Peyer's patch (tissue), 4 donors: ENCODE data around the gene CORO1C. TPM values are rescaled to one million over a fixed set of nuclear protein-coding genes. Genes with fewer than 3 reads are reported as not detected.

Source experiments
- DNase-seq, 3 donors: peaks; one replicate each; pipeline ENCODE4 v3.0.0-alpha.2; 2017 to 2019
- H3K27ac ChIP-seq, 4 donors: fragments of 200-600 bp; sonication (generic); one replicate each; pipeline ENCODE4 v1.5.1; 2016 to 2019
- H3K27me3 ChIP-seq, 2 donors: fragments of 200-600 bp; sonication (generic); one replicate each; pipeline ENCODE4 v1.5.1; 2019
- H3K36me3 ChIP-seq, 3 donors: fragments of 200-600 bp; sonication (generic); one replicate each; pipeline ENCODE4 v1.5.1; 2016 to 2019
- H3K4me1 ChIP-seq, 4 donors: fragments of 200-600 bp; sonication (generic); one replicate each; pipeline ENCODE4 v1.5.1; 2016 to 2019
- H3K4me3 ChIP-seq, 4 donors: fragments of 200-600 bp; sonication (generic); 1 replicate in 3 of 4; 2 replicates in 1 of 4; pipeline ENCODE4 v1.5.1; 2016 to 2019; ENCODE audit warnings: mild to moderate bottlenecking in 1 of 4
- H3K9me3 ChIP-seq, 4 donors: fragments of 200-600 bp; sonication (generic); one replicate each; pipeline ENCODE4 v1.5.1; 2016 to 2019; ENCODE audit warnings: mild to moderate bottlenecking in 1 of 4
- POLR2A ChIP-seq, 2 donors: fragments of 450-650 bp; IDR thresholded peaks; one replicate each; pipeline ENCODE4 v1.5.1; 2017; ENCODE audit warnings: antibody characterized with exemption in 2 of 2, mild to moderate bottlenecking in 2 of 2, moderate library complexity in 2 of 2
- total RNA-seq, 4 donors: library from RNA; depleted of rRNA; stranded (reverse); fragments of >200 nt; gene quantifications; one replicate each; pipeline ENCODE4 v1.1.0, GENCODE V29; 2016
- TF ChIP-seq, protein P1 (sequence below), 6 experiments: fragments of 450-650 bp in 4 of 6; fragments of 200-600 bp in 2 of 6; sonication (generic) in 1 of 6; IDR thresholded peaks; one replicate each; pipeline ENCODE4 v1.5.1; 2017 to 2019; ENCODE audit warnings: antibody characterized with exemption in 6 of 6, mild to moderate bottlenecking in 3 of 6, moderate library complexity in 1 of 6

CORO1C gene
- total RNA-seq, 4 donors from 2014 or later: 76.3 to 144 (median 87.4) TPM

DNA sequence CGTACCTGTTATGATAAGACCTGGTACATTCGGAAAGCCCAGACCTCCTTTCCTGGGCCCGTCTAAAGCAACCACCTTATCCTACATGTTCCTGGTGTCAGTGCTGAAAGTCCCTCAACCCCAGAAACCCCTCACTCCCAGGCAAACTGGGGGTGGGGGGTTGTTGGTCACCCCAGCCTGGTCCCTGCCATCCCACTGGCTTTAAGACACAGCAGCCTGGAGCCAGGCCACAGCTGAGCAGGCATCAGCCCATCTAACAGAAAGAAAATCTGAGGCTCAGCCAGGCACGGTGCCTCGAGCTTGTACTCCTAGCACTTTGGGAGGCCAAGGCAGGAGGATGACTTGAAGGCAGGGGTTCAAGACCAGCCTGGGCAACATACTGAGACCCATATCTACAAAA lies 102.2 kb downstream of the CORO1C start:
- peak overlapping the region; percentile 41 to 94 (median 55) for H3K27ac ChIP-seq
- peaks cover 0 to 30% (median 25%) of the 10 kb centered on the region in 4 donors for H3K4me1 ChIP-seq
- H3K36me3 ChIP-seq: no peaks in the 10 kb centered on the region
- no peak for DNase-seq
- no peaks in the 10 kb centered on the region for H3K27me3 ChIP-seq
- H3K4me3 ChIP-seq: peak overlapping the region in 2 of 4 donors; percentile 12 to 27
- H3K9me3 ChIP-seq: no peaks in the 10 kb centered on the region
- no peak for TF ChIP-seq POLR2A (IDR thresholded peaks at IDR 0.05)
- TF ChIP-seq, protein P1, sequence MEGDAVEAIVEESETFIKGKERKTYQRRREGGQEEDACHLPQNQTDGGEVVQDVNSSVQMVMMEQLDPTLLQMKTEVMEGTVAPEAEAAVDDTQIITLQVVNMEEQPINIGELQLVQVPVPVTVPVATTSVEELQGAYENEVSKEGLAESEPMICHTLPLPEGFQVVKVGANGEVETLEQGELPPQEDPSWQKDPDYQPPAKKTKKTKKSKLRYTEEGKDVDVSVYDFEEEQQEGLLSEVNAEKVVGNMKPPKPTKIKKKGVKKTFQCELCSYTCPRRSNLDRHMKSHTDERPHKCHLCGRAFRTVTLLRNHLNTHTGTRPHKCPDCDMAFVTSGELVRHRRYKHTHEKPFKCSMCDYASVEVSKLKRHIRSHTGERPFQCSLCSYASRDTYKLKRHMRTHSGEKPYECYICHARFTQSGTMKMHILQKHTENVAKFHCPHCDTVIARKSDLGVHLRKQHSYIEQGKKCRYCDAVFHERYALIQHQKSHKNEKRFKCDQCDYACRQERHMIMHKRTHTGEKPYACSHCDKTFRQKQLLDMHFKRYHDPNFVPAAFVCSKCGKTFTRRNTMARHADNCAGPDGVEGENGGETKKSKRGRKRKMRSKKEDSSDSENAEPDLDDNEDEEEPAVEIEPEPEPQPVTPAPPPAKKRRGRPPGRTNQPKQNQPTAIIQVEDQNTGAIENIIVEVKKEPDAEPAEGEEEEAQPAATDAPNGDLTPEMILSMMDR (IDR thresholded peaks at IDR 0.05): no peak

DNA sequence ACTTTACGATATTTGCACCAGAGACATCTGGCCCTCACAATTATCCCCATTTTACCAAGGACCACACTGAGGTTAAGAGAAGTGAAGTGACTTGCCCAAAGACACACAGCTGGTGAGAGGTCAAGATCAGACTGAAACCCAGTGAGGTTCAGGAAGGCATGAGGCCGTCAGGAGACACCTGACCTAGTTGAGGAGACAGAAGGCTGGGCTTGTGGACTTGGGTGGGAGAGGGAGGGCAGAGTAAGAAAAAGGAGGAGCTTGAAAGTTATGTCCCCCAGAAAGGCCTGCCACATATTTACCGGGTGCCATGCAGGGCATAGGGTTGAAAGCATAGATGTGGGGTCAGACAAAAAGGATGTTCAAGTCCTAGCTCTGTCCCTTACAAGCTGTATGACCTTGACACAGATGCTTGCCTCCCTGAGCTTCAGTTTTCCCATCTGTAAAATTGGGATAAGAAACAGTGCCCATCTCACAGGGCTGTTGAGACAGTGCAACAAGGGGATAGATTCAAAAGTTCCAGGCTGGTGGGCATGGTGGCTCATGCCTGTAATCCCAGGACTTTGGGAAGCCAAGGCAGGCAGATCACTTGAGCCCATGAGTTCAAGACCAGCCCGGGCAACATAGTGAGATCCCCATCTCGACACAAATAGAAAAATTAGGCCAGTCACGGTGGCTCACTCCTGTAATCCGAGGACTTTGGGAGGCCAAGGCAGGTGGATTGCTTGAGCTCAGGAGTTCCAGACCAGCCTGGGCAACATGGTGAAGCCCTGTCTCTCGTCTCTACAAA lies 104.0 kb downstream of the CORO1C start:
- Histone ChIP-seq H3K4me3 (no peak overlapping the region), H3K4me1 (peaks cover 0 to 30% (median 17%) of the 10 kb centered on the region in 4 donors), H3K27ac (peak overlapping the region in 1 of 4 donors; percentile 94), H3K27me3 (no peaks in the 10 kb centered on the region), H3K9me3 (no peaks in the 10 kb centered on the region), H3K36me3 (no peaks in the 10 kb centered on the region)
- DNase-seq: peak in 1 of 3 donors; percentile 24
- TF ChIP-seq POLR2A (IDR thresholded peaks at IDR 0.05): no peak
- TF ChIP-seq, protein P1 (IDR thresholded peaks at IDR 0.05): no peak

DNA sequence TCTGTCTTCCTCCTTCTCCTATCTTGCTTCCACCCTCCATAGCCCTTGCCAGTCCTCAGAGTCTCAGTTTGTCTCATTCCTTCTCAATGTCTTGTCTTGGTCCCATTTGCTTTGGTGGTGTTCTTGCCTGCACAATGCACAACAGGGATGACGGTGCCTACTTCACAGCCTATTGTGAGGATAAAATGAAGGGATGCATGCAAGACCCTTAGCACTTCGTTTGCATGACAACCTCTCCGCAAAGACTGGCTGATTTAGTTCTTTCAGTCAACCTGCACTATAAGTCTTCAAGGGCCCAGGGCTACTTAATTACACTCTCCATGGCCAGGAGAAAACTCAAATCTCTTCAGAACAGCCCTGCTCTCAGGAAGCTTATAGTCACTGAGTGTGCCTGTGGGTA lies 106.1 kb downstream of the CORO1C start:
- Histone ChIP-seq H3K4me1 (peaks cover 0 to 20% (median 6%) of the 10 kb centered on the region in 4 donors), H3K36me3 (no peaks in the 10 kb centered on the region), H3K9me3 (no peaks in the 10 kb centered on the region), H3K27ac (no peak overlapping the region), H3K27me3 (no peaks in the 10 kb centered on the region), H3K4me3 (no peak overlapping the region)
- TF ChIP-seq, protein P1 (IDR thresholded peaks at IDR 0.05): no peak
- no peak for TF ChIP-seq POLR2A (IDR thresholded peaks at IDR 0.05)
- DNase-seq: no peak

DNA sequence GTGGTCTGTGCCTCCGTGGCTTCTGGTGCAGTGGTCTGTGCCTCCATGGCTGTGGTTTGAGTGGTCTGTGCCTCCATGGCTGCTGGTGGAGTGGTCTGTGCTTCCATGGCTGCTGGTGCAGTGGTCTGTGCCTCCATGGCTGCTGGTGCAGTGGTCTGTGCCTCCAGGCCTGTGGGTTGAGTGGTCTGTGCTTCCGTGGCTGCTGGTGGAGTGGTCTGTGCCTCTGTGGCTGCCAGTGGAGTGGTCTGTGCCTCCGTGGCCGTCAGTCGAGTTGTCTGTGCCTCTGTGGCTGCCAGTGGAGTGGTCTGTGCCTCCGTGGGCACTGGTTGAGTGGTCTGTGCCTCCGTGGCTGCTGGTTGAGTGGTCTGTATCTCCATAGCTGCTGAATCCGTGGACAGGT lies 107.7 kb downstream of the CORO1C start:
- DNase-seq: no peak
- Histone ChIP-seq H3K27ac (no peak overlapping the region), H3K9me3 (no peaks in the 10 kb centered on the region), H3K4me3 (no peak overlapping the region), H3K27me3 (no peaks in the 10 kb centered on the region), H3K36me3 (no peaks in the 10 kb centered on the region), H3K4me1 (peaks cover 0 to 9% (median 2%) of the 10 kb centered on the region in 4 donors)
- TF ChIP-seq, protein P1 (IDR thresholded peaks at IDR 0.05): no peak
- TF ChIP-seq POLR2A (IDR thresholded peaks at IDR 0.05): no peak

DNA sequence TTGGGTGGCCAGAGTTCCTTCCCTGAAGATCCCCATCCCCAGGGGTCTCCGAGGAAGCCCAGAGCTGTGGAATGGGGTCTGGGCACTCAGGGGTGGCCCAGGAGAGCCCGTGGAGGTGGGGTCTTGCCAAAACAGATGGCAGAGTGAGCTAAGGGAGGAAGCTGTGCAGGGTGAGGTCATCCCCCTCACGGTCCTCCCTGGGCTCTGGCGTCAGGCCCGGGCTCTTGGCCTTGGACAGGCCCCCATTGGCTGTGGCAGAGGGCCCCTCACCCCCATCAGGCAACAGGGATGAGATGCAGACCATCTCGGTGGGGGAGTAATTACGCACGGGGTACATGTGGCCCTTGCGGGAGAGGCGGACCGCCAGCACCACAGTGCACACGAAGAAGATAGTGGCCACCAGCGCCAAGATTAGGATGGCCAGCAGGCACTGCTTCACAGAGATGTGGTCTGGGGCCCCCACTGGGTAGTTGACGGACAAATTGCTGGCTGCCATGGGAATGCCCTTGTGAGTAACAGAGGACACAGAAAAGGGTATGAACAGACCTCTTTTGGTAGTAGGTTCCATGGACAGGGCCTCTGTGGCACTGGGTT lies 108.3 kb downstream of the CORO1C start:
- Histone ChIP-seq H3K36me3 (no peaks in the 10 kb centered on the region), H3K9me3 (no peaks in the 10 kb centered on the region), H3K27ac (no peak overlapping the region), H3K4me3 (no peak overlapping the region), H3K27me3 (no peaks in the 10 kb centered on the region), H3K4me1 (peaks cover 0 to 4% (median 1%) of the 10 kb centered on the region in 4 donors)
- DNase-seq: no peak
- TF ChIP-seq POLR2A (IDR thresholded peaks at IDR 0.05): no peak
- TF ChIP-seq, protein P1 (IDR thresholded peaks at IDR 0.05): no peak
